ENCODE measurements around the gene NDFIP2.
A peak's percentile ranks its signal among the peaks of the same experiment; 100 is the strongest.

DNA sequence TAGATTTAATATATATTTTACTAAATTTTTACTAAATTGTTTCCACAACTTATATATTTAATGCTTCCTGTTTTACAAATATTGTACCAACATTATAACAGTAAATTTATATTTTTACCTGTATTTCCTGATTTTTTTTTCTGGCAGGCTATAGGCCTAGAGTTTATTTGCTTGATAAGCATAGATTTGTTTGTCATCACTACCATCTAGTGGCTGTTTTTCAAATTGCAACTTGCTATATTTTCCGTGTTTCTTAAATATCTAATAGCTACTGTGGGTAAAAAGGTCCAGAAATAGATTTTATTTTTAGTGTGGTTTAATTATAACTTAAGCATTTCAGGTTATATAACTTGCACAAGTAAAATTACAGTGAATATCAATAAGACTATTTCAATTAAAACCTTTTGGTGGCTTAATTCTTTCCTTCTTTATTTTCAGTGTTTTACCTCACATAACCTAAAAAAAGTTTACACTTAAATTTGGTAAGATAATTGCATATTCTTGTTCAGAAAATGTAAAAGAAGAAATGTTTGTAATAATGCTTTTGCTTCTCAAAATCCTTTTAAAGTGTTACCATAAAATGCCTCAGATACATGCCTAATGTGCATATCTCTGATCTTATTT, 60.6 kb downstream of the NDFIP2 start:
- TF ChIP-seq CTCF (IDR thresholded peaks at IDR 0.05) (peak in 3 of 4 experiments; percentile 63 to 76 (median 74)), POLR2AphosphoS5 (IDR thresholded peaks at IDR 0.05) (no peak)
